Lower leg skin (tissue), 4 donors: ENCODE data around the gene FGF22. TPM values are rescaled to one million over a fixed set of nuclear protein-coding genes. Genes with fewer than 3 reads are reported as not detected.
"Not testable (repeated sequence)": the region's sequence is repeated elsewhere in the genome, so short reads cannot be mapped to it uniquely, and the experiment has no call there.

Experiments used
- DNase-seq, 2 donors: peaks; one replicate each; pipeline ENCODE4 v3.0.0-alpha.2; 2019; ENCODE audit warnings: low spot score in 2 of 2
- H3K4me3 ChIP-seq: fragments of 200-600 bp; sonication (generic); 2 replicates; pipeline ENCODE4 v1.5.1; 2017; ENCODE audit warnings: mild to moderate bottlenecking, low read depth; ENCODE audit not compliant: poor library complexity, severe bottlenecking
- POLR2A ChIP-seq, 2 donors: fragments of 450-650 bp; IDR thresholded peaks; one replicate each; pipeline ENCODE4 v1.6.1; 2016 to 2017; ENCODE audit warnings: antibody characterized with exemption in 2 of 2, mild to moderate bottlenecking in 1 of 2, moderate library complexity in 1 of 2
- WGBS, 2 donors: methylation state at CpG; one replicate each; pipeline ENCODE4 v1.1.5; 2018; 5-methylcytosine and 5-hydroxymethylcytosine counted together
- intact Hi-C: fragments of 100-400 bp; cut with DNase I; formaldehyde crosslinking; loops from one replicate; pipeline ENCODE4 v1.15.0; 2023; ENCODE audit warnings: low total_unique reads
- total RNA-seq, 4 donors: library from RNA; depleted of rRNA; stranded (reverse); fragments of >200 nt; gene quantifications; one replicate each; pipeline ENCODE4 v1.1.0, GENCODE V29; 2016
- TF ChIP-seq, protein P1 (sequence below), 3 donors: fragments of 450-650 bp; IDR thresholded peaks; one replicate each; pipeline ENCODE4 v1.5.1; 2016; ENCODE audit warnings: antibody characterized with exemption in 3 of 3, mild to moderate bottlenecking in 3 of 3, moderate library complexity in 2 of 3

Gene FGF22
- total RNA-seq, 4 donors from 2014 or later: 16.1 to 41.8 (median 25.6) TPM

DNA sequence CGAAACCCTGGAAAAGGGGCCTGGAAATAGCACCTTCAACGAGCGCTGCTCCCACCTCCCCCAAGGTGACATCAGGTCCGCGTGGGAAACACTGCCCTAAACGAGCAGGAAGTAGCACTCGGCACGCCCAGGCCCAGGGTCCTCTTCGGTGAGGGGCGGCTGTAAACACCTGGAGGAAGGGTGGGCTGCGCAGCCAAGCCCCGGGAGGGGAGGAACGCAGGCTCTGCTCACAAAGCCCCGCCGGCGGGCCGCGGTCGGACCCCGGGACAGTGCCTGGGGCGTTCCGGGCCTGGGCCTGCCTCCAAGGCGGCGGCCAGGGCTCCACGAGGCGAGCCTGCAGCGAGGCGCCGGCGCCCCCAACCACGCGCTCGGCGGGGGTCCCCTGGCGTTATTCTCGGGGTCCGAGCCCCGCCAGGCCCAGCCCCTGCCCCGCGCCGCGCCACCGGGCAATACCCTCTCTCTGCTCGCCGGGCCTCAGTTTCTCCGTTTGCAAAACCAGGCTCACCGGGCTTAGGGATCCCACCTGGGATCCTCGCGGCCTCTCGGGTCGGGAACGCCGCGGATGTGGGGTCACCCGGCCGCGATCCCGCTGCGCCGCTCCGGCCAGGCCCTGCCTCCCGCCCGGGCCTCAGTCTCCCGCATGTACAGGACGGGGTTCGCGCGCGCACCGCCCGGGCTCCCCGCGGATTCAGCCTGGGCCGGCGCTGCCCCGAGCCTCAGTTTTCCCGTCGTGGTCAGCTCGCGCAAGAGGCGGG lies 22.7 kb downstream of the FGF22 start:
- peak overlapping the region; percentile 97 for H3K4me3 ChIP-seq
- intact Hi-C loops: loop anchor here (5.0 kb wide), 1 partner anchor 90 kb away; the partner anchor contains the start of gene BSG
- TF ChIP-seq POLR2A (IDR thresholded peaks at IDR 0.05): no peak
- TF ChIP-seq, protein P1, sequence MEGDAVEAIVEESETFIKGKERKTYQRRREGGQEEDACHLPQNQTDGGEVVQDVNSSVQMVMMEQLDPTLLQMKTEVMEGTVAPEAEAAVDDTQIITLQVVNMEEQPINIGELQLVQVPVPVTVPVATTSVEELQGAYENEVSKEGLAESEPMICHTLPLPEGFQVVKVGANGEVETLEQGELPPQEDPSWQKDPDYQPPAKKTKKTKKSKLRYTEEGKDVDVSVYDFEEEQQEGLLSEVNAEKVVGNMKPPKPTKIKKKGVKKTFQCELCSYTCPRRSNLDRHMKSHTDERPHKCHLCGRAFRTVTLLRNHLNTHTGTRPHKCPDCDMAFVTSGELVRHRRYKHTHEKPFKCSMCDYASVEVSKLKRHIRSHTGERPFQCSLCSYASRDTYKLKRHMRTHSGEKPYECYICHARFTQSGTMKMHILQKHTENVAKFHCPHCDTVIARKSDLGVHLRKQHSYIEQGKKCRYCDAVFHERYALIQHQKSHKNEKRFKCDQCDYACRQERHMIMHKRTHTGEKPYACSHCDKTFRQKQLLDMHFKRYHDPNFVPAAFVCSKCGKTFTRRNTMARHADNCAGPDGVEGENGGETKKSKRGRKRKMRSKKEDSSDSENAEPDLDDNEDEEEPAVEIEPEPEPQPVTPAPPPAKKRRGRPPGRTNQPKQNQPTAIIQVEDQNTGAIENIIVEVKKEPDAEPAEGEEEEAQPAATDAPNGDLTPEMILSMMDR (IDR thresholded peaks at IDR 0.05): no peak
- 0 to 1% methylated on average over 28 to 51 of the region's 81 CpGs for WGBS, 2 donors
- no peak for DNase-seq

DNA sequence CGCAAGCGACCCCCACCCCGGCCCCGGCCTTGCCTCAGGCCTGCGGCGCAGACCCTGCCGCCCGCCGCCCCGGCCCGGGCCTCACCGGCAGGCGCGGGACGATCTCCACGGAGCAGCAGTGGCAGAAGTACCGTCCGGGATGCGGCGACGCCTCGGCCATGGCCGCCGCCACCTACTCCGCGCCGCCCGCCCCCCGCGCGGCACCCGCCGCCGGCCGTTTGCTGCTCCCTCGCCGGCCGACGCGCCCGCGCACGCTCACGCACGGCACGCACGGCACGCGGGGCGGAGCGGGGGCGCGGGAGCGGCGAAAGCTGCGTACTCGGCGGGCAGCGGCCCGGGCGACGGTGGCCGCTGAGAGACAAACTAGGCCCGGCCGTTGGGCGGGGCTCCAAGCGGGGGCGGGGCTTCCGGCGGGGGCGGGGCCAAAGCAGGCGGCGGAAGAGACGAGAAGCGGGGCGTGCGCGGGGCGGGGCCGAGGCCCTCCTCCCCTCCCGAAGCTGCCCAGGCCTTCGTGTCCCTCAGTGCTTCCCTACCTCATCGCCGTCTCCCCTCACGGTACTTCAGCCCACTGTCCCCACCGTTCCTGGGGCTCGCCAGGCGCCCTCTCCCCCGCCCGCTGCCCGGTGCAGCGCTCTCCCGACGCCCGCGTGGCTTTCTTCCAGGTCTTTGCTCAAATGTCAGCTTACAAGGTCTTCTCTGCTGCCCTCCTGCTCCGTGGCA lies 23.4 kb downstream of the FGF22 start, which contains the start of gene RNF126:
Gene RNF126, minus strand, starts transcription at position 253 of the 720 bp plus-strand sequence. Its CDS starts 93 bp downstream, at position 160.
- TF ChIP-seq, protein P1 (IDR thresholded peaks at IDR 0.05): no peak
- TF ChIP-seq POLR2A (IDR thresholded peaks at IDR 0.05): no peak
- H3K4me3 ChIP-seq: peak within 1 kb of the TSS; percentile 97
- WGBS, 2 donors: 1 to 3% methylated on average over 37 to 41 of the region's 97 CpGs
- intact Hi-C loops: loop anchor here (5.0 kb wide), 1 partner anchor 91 kb away; the partner anchor contains the start of gene BSG
- DNase-seq: peak; percentile 92 to 98

DNA sequence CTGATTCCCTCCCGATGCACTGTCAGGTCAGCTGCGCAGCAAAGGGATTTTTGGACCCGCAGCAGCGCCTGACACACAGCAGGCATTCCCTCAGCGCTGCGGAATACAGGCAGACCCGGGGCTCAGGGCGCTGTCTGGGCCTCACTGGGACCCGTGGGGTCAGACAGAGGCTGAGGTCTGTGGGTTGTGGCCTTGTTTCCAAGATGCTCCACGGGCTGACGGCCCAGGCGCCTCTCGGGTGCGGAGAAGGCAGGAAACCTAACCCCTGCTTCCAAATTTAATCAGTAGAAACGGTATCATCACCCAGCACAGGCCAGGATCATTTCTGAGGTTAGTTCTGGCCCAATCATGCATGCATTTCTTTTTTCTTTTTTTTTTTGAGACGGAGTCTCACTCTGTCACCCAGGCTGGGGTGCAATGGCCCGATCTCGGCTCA lies 24.0 kb downstream of the FGF22 start:
- no peak overlapping the region for H3K4me3 ChIP-seq
- no peak for TF ChIP-seq POLR2A (IDR thresholded peaks at IDR 0.05)
- TF ChIP-seq, protein P1 (IDR thresholded peaks at IDR 0.05): no peak
- DNase-seq: no peak
- WGBS, 2 donors: 31 to 56% methylated on average over 11 to 18 of the region's 18 CpGs
- intact Hi-C loops: loop anchor here (2.0 to 5.0 kb wide), 2 partner anchors 71 to 91 kb away; partner anchors contain the start of gene BSG

DNA sequence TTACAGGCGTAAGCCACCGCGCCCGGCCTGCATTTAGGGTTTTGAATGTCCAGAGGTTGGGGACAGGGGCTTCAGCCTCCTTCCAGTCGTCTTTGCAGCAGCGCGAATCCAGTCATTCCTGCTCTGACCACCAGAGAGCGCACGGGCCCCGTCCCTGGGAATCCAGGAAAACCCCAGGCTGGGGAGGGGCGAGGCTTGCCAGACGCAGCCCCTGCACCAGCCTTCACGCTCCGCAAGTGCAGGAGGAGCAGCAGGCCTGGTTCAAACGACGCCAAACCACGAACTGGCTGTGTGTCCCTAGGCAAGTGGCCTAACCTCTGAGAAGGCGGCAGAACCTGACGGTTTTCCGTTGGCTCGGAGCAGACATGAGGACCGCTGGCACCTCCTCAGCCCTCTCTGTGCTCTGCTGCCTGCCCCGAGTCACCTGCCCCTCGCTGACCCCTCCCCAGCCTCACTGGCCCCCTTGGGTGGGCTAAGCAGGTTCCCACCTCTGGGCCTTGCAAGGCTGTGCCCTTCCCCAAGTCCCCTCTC lies 25.3 kb downstream of the FGF22 start:
- H3K4me3 ChIP-seq: no peak overlapping the region
- no peak for TF ChIP-seq POLR2A (IDR thresholded peaks at IDR 0.05)
- TF ChIP-seq, protein P1 (IDR thresholded peaks at IDR 0.05): peak in 1 of 3 donors; percentile 88
- intact Hi-C loops: loop anchor here (2.0 to 5.0 kb wide), 2 partner anchors 70 to 93 kb away; partner anchors contain the start of gene BSG
- 5 to 10% methylated on average over 23 to 24 of the region's 24 CpGs for WGBS, 2 donors
- DNase-seq: peak; percentile 59 to 96

DNA sequence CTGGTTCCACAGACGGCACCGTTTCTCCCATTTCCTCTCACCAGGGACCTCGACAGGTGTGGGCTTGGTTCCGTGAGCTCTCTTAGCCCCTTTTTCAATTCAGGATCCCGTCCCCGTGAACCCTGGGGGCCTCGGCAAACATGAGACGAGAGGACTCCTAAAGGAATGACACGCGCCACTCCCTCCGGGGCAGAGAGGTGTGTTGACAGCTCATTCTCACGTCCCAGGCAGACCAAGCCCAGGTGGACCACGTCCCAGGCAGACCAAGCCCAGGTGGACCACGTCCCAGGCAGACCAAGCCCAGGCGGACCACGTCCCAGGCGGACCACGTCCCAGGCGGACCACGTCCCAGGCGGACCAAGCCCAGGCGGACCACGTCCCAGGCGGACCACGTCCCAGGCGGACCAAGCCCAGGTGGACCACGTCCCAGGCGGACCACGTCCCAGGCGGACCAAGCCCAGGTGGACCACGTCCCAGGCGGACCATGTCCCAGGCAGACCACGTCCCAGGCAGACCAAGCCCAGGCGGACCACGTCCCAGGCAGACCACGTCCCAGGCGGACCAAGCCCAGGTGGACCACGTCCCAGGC lies 27.4 kb downstream of the FGF22 start:
- H3K4me3 ChIP-seq, intact Hi-C loops, DNase-seq: not testable (repeated sequence)
- 84 to 94% methylated on average over 21 of the region's 38 CpGs for WGBS, 2 donors

DNA sequence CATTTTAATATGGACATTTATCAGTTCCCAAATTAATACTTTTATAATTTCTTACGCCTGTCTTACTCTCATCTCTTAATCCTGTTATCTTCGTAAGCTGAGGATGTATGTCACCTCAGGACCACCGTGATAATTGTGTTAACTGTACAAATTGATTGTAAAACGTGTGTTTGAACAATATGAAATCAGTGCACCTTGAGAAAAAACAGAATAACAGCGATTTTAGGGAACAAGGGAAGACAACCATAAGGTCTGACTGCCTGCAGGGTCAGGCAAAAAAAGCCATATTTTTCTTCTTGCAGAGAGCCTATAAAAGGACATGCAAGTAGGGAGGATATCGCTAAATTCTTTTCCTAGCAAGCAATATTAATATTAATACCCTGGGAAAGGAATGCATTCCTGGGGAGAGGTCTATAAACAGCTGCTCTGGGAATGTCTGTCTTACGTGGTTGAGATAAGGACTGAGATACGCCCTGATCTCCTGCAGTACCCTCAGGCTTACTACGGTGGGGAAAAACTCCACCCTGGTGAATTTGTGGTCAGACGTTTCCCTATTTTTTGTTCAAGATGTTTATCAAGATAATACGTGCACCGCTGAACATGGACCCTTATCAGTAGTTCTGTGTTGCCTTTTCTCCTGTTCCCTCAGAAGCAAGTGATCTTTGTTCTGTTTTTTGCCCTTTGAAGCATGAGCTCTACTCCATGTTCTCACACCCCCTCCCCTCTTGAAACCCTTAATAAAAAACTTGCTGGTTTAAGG lies 29.2 kb downstream of the FGF22 start:
- DNase-seq, H3K4me3 ChIP-seq, intact Hi-C loops: not testable (repeated sequence)
- WGBS, 2 donors: 63 to 64% methylated on average over 12 of the region's 12 CpGs
